GM13977 (cell line): ENCODE measurements around the gene AHRR.

Experiments
- DNase-seq: peaks from one replicate; pipeline ENCODE4 v3.0.0; 2012; ENCODE audit warnings: low spot score
- in situ Hi-C: fragments of 300-500 bp; cut with MboI; formaldehyde crosslinking; loops from one replicate; pipeline ENCODE4 v1.12.0; 2022; ENCODE audit warnings: low sequenced_read_pairs, low pct_unique_long_range_greater_than_20kb, mixed read lengths, inconsistent platforms; ENCODE audit not compliant: unreplicated experiment
- TF ChIP-seq, protein P1 (sequence below): IDR thresholded peaks from 2 replicates; pipeline ENCODE4 v1.5.1; 2012; ENCODE audit warnings: mild to moderate bottlenecking, control low read depth; ENCODE audit not compliant: insufficient read depth; ENCODE audit errors: extremely low read depth, missing control alignments

The AHRR gene

DNA sequence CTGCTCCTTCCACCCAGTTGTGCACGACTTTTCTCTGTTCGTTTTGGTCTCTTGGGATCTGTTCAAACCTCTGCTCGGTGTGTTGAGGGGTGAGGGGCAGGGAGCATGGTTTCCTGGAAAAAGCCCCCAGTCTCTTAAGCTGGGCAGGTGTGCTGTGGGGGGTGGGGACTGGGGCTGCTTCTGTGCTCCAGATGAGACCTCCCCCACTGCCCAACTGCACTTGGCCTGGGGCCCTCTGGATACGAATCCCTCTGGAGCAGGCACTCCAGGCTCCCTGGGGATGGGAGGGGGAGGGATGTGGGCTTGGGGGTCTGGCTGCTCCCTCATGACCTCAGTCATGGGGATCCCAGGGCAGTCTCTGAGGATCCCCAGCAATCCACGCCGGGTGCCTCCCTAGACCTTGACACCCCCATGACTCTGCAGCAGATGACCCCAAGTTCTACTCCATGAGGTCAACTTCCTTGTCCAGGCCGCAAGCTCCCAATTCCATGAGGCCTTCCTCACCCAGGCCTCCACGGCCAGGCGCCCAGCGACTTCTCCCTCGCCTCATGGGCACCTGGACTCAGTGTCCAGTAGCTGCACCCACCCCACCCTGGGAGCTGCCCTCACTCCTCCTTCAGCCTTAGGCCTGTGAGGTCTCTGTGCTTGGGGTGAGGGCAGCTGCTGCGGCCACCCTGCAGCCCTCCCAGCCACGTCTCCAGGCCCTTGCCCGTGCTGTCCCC is 5.9 kb upstream of the AHRR start:
- DNase-seq, result peak; percentile 5
- in situ Hi-C loops, result no loop called here
- TF ChIP-seq, protein P1, sequence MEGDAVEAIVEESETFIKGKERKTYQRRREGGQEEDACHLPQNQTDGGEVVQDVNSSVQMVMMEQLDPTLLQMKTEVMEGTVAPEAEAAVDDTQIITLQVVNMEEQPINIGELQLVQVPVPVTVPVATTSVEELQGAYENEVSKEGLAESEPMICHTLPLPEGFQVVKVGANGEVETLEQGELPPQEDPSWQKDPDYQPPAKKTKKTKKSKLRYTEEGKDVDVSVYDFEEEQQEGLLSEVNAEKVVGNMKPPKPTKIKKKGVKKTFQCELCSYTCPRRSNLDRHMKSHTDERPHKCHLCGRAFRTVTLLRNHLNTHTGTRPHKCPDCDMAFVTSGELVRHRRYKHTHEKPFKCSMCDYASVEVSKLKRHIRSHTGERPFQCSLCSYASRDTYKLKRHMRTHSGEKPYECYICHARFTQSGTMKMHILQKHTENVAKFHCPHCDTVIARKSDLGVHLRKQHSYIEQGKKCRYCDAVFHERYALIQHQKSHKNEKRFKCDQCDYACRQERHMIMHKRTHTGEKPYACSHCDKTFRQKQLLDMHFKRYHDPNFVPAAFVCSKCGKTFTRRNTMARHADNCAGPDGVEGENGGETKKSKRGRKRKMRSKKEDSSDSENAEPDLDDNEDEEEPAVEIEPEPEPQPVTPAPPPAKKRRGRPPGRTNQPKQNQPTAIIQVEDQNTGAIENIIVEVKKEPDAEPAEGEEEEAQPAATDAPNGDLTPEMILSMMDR, result no peak

DNA sequence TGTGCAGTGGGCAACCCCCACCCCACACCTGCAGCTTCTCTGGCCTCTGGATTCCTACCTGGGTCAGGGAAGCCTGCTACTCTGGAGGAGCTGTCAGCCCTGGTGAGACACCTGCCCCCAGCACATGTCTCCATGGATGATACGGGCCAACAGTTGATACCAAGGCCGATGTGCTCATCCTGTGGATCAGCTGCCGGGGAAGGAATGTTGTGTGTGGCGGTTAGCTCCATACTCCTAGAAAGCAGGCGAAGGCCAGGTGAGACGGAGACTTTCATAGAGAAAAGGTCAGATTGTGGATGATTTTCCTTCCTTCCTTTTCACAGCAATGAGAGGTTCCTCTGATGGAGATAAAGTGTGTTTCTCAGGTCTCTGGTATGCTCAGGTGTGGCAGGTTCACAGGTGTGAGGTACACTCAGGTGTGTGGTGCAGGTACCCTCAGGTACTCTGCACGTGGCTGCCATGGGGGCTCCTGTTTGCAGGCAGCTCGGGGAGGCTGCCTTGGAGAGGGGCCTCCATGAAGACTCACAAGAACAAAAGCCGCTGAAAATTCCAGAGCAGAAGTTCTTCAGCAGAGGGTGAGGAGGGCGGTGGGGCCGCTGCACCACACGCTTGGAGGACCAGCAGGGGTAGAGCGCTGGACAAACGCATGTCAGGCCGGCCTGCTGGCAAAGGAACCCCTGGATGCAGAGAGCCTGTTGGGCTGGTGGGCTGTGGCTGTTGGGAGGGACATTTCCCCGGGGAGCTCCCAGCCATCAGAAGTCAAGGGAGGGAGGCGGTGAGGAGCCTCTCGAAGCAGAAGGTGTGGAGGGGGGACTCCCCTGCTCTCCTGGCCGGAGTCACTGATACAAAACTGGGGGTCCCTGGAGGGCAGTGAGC is 5.1 kb upstream of the AHRR start:
- peak; percentile 11 for DNase-seq
- in situ Hi-C loops, result no loop called here
- TF ChIP-seq, protein P1, result no peak

DNA sequence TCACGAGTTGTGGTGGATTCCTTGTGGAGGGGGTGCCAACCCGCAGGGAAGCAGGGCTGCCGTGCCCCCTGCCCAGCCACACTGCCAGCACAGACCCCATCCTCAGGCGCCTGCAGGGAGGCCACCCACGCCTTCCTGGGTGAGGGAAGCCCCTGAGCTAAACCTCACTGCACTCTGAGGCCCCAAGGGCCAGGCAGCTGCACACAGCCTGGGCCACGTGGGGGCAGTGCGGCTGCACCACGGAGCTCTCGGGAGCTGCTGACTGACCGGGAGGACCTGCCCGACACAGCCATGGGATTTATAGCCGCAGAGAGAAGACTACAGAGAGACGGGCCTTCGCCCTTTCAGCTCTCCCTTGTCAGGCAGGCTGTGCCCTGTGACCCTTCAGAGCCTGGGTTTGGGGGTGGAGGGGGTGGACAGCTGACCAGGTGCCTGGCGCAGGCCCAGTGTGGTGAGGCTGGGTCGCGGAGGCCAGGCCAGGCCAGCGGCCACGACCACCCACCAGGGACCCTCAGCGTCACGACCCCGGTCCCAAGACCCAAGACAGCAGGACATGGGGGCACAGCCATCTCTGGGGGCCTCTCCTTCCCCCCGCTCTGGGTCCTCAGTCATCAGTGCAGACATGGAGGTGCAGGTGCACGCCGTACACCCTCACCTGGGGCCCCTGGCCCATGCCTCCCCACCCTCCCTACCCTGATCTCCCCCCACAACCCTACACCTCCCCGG is 4.3 kb upstream of the AHRR start:
- TF ChIP-seq, protein P1, result peak; percentile 98
- peak; percentile 92 for DNase-seq
- in situ Hi-C loops, result no loop called here

DNA sequence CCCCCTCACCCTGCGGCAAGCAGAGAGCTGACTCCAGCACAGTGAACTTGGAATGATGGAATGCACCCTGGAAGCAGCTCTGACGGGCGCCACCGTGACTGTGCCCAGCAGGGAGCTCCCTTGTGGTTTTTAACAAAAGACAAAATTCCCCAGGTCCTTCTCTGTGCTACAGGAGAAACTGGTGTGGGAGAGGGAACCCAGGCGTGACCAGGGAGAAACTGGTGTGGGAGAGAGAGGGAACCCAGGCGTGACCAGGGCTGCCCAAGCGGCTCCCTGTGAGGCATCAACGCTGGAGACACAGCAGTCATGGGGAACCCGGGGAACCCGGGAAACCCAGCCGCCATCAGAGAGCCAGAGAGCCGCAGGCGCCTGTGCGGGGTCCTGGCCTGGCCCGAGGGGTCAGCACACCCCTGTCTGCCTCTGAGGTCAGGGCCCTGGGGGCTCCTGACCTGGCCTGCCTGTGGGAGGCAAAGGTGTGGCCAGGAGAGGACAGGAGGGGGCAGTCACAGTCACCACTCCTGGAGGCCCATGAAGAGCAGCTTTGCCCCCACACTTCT is 3.1 kb upstream of the AHRR start:
- in situ Hi-C loops, result no loop called here
- TF ChIP-seq, protein P1, result peak; percentile 13
- DNase-seq, result peak; percentile 27

DNA sequence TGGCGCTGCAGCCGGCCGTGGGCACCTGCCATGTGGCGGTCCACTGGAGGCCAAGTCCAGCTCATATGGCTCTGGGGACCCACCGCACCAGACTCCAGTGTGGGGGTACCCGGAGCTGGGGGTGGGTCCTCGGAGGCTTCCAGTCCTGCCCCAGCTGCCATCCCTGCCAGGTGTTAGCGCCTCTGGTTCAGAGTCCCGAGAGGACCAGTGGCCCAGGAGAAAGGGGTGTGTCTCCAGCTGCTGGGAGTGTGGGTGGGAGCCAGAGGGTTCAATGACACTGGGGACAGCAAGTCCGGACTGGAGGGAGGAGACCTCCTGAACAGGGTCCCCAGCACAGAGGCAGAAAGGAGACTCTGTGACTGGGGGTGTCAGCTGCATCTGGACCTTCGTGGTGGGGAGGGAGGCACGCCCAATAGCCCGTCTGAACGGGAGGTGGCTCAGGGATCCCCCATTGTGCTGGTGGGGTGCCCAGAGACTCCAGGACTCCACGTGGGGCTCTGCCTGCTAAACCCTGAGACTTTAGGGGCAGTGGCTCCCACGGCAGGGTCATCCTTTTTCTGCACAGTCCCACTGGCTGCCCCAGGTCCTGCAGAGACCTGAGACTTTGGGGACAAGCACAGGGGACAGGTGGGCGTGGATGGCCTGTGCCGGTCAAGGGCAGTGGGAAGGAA is 2.4 kb upstream of the AHRR start:
- TF ChIP-seq, protein P1, result no peak
- in situ Hi-C loops, result no loop called here
- peak; percentile 12 for DNase-seq
